ENCODE results near the gene ERLIN1.
"Not testable (repeated sequence)": the region's sequence is repeated elsewhere in the genome, so short reads cannot be mapped to it uniquely, and the experiment has no call there.

ERLIN1 gene

GRCh38 chr10:100133801-100134200 lies 52.0 kb downstream of the ERLIN1 start:
- no peak for DNase-seq (ENCODE audit: low read depth in 2 of 2)

- DNase-seq (ENCODE audit: low read depth in 2 of 2), result no peak
These were observed 53.4 kb downstream of the ERLIN1 start for GRCh38 chr10:100132427-100132826.

- no peak for DNase-seq (ENCODE audit: low read depth in 2 of 2)
These were observed 54.3 kb downstream of the ERLIN1 start for GRCh38 chr10:100131571-100131970.

- no peak for DNase-seq (ENCODE audit: low read depth in 2 of 2)
These were observed 55.0 kb downstream of the ERLIN1 start for GRCh38 chr10:100130831-100131230.

- DNase-seq (ENCODE audit: low read depth in 2 of 2), result no peak
These were observed 56.4 kb downstream of the ERLIN1 start for GRCh38 chr10:100129424-100129823.

- no peak for DNase-seq (ENCODE audit: low read depth in 2 of 2)
These were observed 56.9 kb downstream of the ERLIN1 start for GRCh38 chr10:100128951-100129350.

- not testable (repeated sequence) for DNase-seq (ENCODE audit: low read depth in 2 of 2)
These were observed 60.5 kb downstream of the ERLIN1 start for GRCh38 chr10:100125335-100125734.

- no peak for DNase-seq (ENCODE audit: low read depth in 2 of 2)
These were observed 61.7 kb downstream of the ERLIN1 start for GRCh38 chr10:100124097-100124496.

- DNase-seq (ENCODE audit: low read depth in 2 of 2), result no peak
These were observed 63.0 kb downstream of the ERLIN1 start for GRCh38 chr10:100122780-100123179.

- DNase-seq (ENCODE audit: low read depth in 2 of 2), result no peak
These were observed 65.3 kb downstream of the ERLIN1 start for GRCh38 chr10:100120550-100120949.

GRCh38 chr10:100119726-100120125 lies 66.1 kb downstream of the ERLIN1 start:
- DNase-seq (ENCODE audit: low read depth in 2 of 2), result no peak

GRCh38 chr10:100114976-100115770 lies 70.7 kb downstream of the ERLIN1 start:
- DNase-seq (ENCODE audit: low read depth in 2 of 2), result no peak

GRCh38 chr10:100114460-100114859 lies 71.4 kb downstream of the ERLIN1 start:
- no peak for DNase-seq (ENCODE audit: low read depth in 2 of 2)

- DNase-seq (ENCODE audit: low read depth in 2 of 2), result no peak
These were observed 76.2 kb downstream of the ERLIN1 start for GRCh38 chr10:100109670-100110069.

GRCh38 chr10:100106865-100107264 lies 79.0 kb downstream of the ERLIN1 start:
- DNase-seq (ENCODE audit: low read depth in 2 of 2), result no peak

GRCh38 chr10:100104300-100104699 lies 81.5 kb downstream of the ERLIN1 start:
- no peak for DNase-seq (ENCODE audit: low read depth in 2 of 2)

GRCh38 chr10:100103581-100103980 lies 82.2 kb downstream of the ERLIN1 start:
- DNase-seq (ENCODE audit: low read depth in 2 of 2), result no peak

GRCh38 chr10:100101192-100102076 lies 84.4 kb downstream of the ERLIN1 start:
- no peak for DNase-seq (ENCODE audit: low read depth in 2 of 2)

GRCh38 chr10:100100651-100101184 lies 85.1 kb downstream of the ERLIN1 start:
- no peak for DNase-seq (ENCODE audit: low read depth in 2 of 2)

All from stimulated activated CD4-positive, alpha-beta T cell treated with anti-CD3 and anti-CD28 coated beads, Interleukin-12 subunit alpha, Interleukin-12 subunit beta, amount 100 ng/mL, for 24 hours (primary cell).